Measurements from ENCODE around the gene ECE1.
"Not testable (repeated sequence)": the region's sequence is repeated elsewhere in the genome, so short reads cannot be mapped to it uniquely, and the experiment has no call there.

- TF ChIP-seq, protein P1, sequence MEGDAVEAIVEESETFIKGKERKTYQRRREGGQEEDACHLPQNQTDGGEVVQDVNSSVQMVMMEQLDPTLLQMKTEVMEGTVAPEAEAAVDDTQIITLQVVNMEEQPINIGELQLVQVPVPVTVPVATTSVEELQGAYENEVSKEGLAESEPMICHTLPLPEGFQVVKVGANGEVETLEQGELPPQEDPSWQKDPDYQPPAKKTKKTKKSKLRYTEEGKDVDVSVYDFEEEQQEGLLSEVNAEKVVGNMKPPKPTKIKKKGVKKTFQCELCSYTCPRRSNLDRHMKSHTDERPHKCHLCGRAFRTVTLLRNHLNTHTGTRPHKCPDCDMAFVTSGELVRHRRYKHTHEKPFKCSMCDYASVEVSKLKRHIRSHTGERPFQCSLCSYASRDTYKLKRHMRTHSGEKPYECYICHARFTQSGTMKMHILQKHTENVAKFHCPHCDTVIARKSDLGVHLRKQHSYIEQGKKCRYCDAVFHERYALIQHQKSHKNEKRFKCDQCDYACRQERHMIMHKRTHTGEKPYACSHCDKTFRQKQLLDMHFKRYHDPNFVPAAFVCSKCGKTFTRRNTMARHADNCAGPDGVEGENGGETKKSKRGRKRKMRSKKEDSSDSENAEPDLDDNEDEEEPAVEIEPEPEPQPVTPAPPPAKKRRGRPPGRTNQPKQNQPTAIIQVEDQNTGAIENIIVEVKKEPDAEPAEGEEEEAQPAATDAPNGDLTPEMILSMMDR (IDR thresholded peaks at IDR 0.05; ENCODE audit: borderline replicate concordance, extremely low read depth, low read length, poor library complexity, severe bottlenecking): not testable (repeated sequence)
- TF ChIP-seq EZH2 (IDR thresholded peaks at IDR 0.05; ENCODE audit: borderline replicate concordance, low read depth, low read length, severe bottlenecking): not testable (repeated sequence)
Measured at GRCh38 chr1:21170837-21171236, 119.4 kb downstream of the ECE1 start.

Data from DND-41 (cell line).